Measurements from ENCODE around the gene AK5. TPM values are rescaled to one million over a fixed set of nuclear protein-coding genes. Genes with fewer than 3 reads are reported as not detected.

AK5 gene
- total RNA-seq, 4 donors from 2014 or later, result 16.7 to 21.3 (median 20.0) TPM

- Histone ChIP-seq H3K9me3 (no peaks in the 10 kb centered on the region), H3K4me1 (no peaks in the 10 kb centered on the region), H3K4me3 (no peak overlapping the region), H3K27ac (no peak overlapping the region), H3K36me3 (no peaks in the 10 kb centered on the region), H3K27me3 (no peaks in the 10 kb centered on the region)
- no peak for TF ChIP-seq POLR2A (IDR thresholded peaks at IDR 0.05)
- TF ChIP-seq, protein P1, sequence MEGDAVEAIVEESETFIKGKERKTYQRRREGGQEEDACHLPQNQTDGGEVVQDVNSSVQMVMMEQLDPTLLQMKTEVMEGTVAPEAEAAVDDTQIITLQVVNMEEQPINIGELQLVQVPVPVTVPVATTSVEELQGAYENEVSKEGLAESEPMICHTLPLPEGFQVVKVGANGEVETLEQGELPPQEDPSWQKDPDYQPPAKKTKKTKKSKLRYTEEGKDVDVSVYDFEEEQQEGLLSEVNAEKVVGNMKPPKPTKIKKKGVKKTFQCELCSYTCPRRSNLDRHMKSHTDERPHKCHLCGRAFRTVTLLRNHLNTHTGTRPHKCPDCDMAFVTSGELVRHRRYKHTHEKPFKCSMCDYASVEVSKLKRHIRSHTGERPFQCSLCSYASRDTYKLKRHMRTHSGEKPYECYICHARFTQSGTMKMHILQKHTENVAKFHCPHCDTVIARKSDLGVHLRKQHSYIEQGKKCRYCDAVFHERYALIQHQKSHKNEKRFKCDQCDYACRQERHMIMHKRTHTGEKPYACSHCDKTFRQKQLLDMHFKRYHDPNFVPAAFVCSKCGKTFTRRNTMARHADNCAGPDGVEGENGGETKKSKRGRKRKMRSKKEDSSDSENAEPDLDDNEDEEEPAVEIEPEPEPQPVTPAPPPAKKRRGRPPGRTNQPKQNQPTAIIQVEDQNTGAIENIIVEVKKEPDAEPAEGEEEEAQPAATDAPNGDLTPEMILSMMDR (IDR thresholded peaks at IDR 0.05), result peak in 1 of 5 experiments; percentile 9
- TF ChIP-seq EP300 (IDR thresholded peaks at IDR 0.05), result no peak
- no peak for DNase-seq (ENCODE audit: low spot score in 2 of 2)
- WGBS, 2 donors, result 55 to 66% methylated on average over 8 of the region's 8 CpGs
Observed at GRCh38 chr1:77313491-77313890, 31.7 kb downstream of the AK5 start.

- no peak for TF ChIP-seq EP300 (IDR thresholded peaks at IDR 0.05)
- TF ChIP-seq, protein P1 (IDR thresholded peaks at IDR 0.05), result no peak
- no peak for TF ChIP-seq POLR2A (IDR thresholded peaks at IDR 0.05)
- WGBS, 2 donors, result 58 to 65% methylated on average over 1 of the region's 1 CpG
Observed at GRCh38 chr1:77316006-77316405, 34.2 kb downstream of the AK5 start.

GRCh38 chr1:77316966-77317365, 35.1 kb downstream of the AK5 start:
- no peak overlapping the region for H3K4me3 ChIP-seq
- TF ChIP-seq POLR2A (IDR thresholded peaks at IDR 0.05), result no peak
- H3K9me3 ChIP-seq, result no peaks in the 10 kb centered on the region
- no peak overlapping the region for H3K27ac ChIP-seq
- DNase-seq (ENCODE audit: low spot score in 2 of 2), result no peak
- 80 to 95% methylated on average over 3 of the region's 3 CpGs for WGBS, 2 donors
- H3K36me3 ChIP-seq, result no peaks in the 10 kb centered on the region
- H3K4me1 ChIP-seq, result no peaks in the 10 kb centered on the region
- H3K27me3 ChIP-seq, result no peaks in the 10 kb centered on the region

More at GRCh38 chr1:77316006-77316405, 34.2 kb downstream of the AK5 start:
- Histone ChIP-seq H3K9me3 (no peaks in the 10 kb centered on the region), H3K36me3 (no peaks in the 10 kb centered on the region), H3K4me1 (no peaks in the 10 kb centered on the region), H3K27me3 (no peaks in the 10 kb centered on the region), H3K4me3 (no peak overlapping the region), H3K27ac (no peak overlapping the region)
- no peak for DNase-seq (ENCODE audit: low spot score in 2 of 2)

DNA sequence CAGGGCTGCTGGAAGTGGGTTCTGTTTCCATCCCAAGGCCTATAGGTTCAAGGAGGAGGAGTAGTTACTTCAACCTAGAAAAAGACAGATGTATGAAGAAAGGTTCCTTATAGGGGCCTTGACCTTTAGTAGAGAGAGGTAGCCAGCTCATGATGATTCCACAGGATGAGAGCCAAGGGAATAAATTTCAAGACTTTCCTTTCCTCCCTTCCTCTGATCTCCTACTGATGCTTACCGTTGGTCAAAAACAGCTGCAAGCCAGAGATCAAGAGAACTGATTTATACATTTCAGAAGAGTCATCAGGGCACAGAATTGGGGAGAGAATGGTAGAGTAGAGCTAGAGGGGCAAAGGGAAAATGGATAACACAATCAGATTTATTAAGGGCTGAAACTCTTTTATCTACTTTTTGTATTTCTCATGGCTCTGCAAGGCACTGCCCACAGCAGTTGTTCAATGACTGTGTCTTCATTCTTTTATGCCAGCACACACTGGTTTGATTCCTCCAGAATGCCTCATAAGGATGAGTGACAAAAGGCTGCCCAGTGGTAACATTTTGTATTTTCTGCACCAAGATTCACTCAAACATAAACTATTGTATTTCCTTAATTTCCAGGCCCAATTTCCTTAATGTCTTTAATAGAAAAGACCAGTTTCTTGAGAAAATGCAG, 37.4 kb downstream of the AK5 start:
- H3K27ac ChIP-seq, result no peak overlapping the region
- WGBS, 2 donors, result 52 to 66% methylated on average over 1 of the region's 1 CpG
- TF ChIP-seq, protein P1 (IDR thresholded peaks at IDR 0.05), result no peak
- TF ChIP-seq EP300 (IDR thresholded peaks at IDR 0.05) (no peak), POLR2A (IDR thresholded peaks at IDR 0.05) (no peak)
- no peaks in the 10 kb centered on the region for H3K9me3 ChIP-seq
- H3K27me3 ChIP-seq, result no peaks in the 10 kb centered on the region
- H3K4me1 ChIP-seq, result no peaks in the 10 kb centered on the region
- no peak overlapping the region for H3K4me3 ChIP-seq
- H3K36me3 ChIP-seq, result no peaks in the 10 kb centered on the region
- no peak for DNase-seq (ENCODE audit: low spot score in 2 of 2)

GRCh38 chr1:77322061-77322900, 40.5 kb downstream of the AK5 start:
- no peaks in the 10 kb centered on the region for H3K9me3 ChIP-seq
- 60 to 65% methylated on average over 6 of the region's 6 CpGs for WGBS, 2 donors

More at GRCh38 chr1:77322061-77322900, 40.5 kb downstream of the AK5 start:
- Histone ChIP-seq H3K36me3 (no peaks in the 10 kb centered on the region), H3K4me1 (no peaks in the 10 kb centered on the region), H3K4me3 (no peak overlapping the region), H3K27ac (no peak overlapping the region), H3K27me3 (no peaks in the 10 kb centered on the region)
- DNase-seq (ENCODE audit: low spot score in 2 of 2), result no peak
- TF ChIP-seq POLR2A (IDR thresholded peaks at IDR 0.05) (no peak), EP300 (IDR thresholded peaks at IDR 0.05) (no peak)
- TF ChIP-seq, protein P1 (IDR thresholded peaks at IDR 0.05), result no peak

Measured in tibial nerve (tissue), 4 donors.